Smooth muscle cell (in vitro differentiated cells): ENCODE measurements around the gene DHX57. TPM values are rescaled to one million over a fixed set of nuclear protein-coding genes. Genes with fewer than 3 reads are reported as not detected.

ENCODE experiments used
- DNase-seq: peaks from one replicate; lab custom pipeline; 2025; ENCODE audit not compliant: unreplicated experiment; lab: John Stamatoyannopoulos, UW
- H2AFZ ChIP-seq: fragments of 200-600 bp; sonication (generic); 2 replicates; pipeline ENCODE4 v1.6.0; 2016; ENCODE audit warnings: antibody characterized with exemption, low read depth, mild to moderate bottlenecking
- H3F3A ChIP-seq: fragments of 200-600 bp; sonication (generic); 2 replicates; pipeline ENCODE4 v1.6.0; 2017; ENCODE audit warnings: antibody characterized with exemption, low read depth
- H3K27ac ChIP-seq: fragments of 200-600 bp; sonication (generic); 2 replicates; pipeline ENCODE4 v1.5.1; 2016; ENCODE audit warnings: low read depth, mild to moderate bottlenecking
- H3K27me3 ChIP-seq: fragments of 200-600 bp; sonication (generic); 2 replicates; pipeline ENCODE4 v1.6.1; 2016; ENCODE audit warnings: low read depth, mild to moderate bottlenecking
- H3K36me3 ChIP-seq: fragments of 200-600 bp; sonication (generic); 2 replicates; pipeline ENCODE4 v1.5.1; 2016; ENCODE audit warnings: low read depth
- H3K4me1 ChIP-seq: fragments of 200-600 bp; sonication (generic); 2 replicates; pipeline ENCODE4 v1.5.1; 2016; ENCODE audit warnings: low read depth
- H3K4me2 ChIP-seq: fragments of 200-600 bp; sonication (generic); 2 replicates; pipeline ENCODE4 v1.6.0; 2016; ENCODE audit warnings: mild to moderate bottlenecking
- H3K4me3 ChIP-seq: fragments of 200-600 bp; sonication (generic); 2 replicates; pipeline ENCODE4 v1.5.1; 2016; ENCODE audit warnings: mild to moderate bottlenecking
- H3K79me2 ChIP-seq: fragments of 200-600 bp; sonication (generic); 2 replicates; pipeline ENCODE4 v1.6.0; 2016; ENCODE audit warnings: low read depth, mild to moderate bottlenecking
- H3K9ac ChIP-seq: fragments of 200-600 bp; sonication (generic); 2 replicates; pipeline ENCODE4 v1.6.0; 2016; ENCODE audit warnings: low read depth
- H3K9me3 ChIP-seq: fragments of 200-600 bp; sonication (generic); replicated peaks from 2 replicates; pipeline ENCODE4 v1.5.1; 2016; ENCODE audit warnings: low read depth
- H4K20me1 ChIP-seq: fragments of 200-600 bp; sonication (generic); 2 replicates; pipeline ENCODE4 v1.6.0; 2016; ENCODE audit warnings: low read depth
- CTCF ChIP-seq: fragments of 200-600 bp; sonication (generic); IDR thresholded peaks from 2 replicates; pipeline ENCODE4 v1.5.1; 2017; ENCODE audit warnings: borderline replicate concordance, mild to moderate bottlenecking, antibody characterized with exemption; ENCODE audit not compliant: insufficient read depth, poor library complexity, severe bottlenecking
- WGBS: methylation state at CpG from one replicate; pipeline ENCODE4 v1.1.7; 2016; ENCODE audit warnings: low lambda C conversion rate; 5-methylcytosine and 5-hydroxymethylcytosine counted together
- polyA plus RNA-seq: library from polyadenylated mRNA; unstranded; fragments of >200 nt; fragmentation: Nextera tagmentation; extraction: Ambion mirVana; gene quantifications from 2 replicates; pipeline ENCODE4 v1.2.1, GENCODE V29; 2016
- total RNA-seq: library from RNA; depleted of rRNA; stranded (reverse); fragments of >200 nt; gene quantifications from 2 replicates; pipeline ENCODE4 v1.2.3, GENCODE V29; 2014

The DHX57 gene
- total and polyA plus RNA-seq, 2 experiments from 2014 or later, result 10.8 to 16.8 TPM

GRCh38 chr2:38789691-38790090, 86.0 kb downstream of the DHX57 start:
- Histone ChIP-seq H3K4me3 (no peak overlapping the region), H3K4me1 (no peaks in the 10 kb centered on the region), H3K27ac (no peak overlapping the region), H3K79me2 (no peaks in the 10 kb centered on the region), H2AFZ (no peak overlapping the region), H3K4me2 (no peak overlapping the region), H3F3A (no peaks in the 10 kb centered on the region), H4K20me1 (no peaks in the 10 kb centered on the region), H3K36me3 (no peaks in the 10 kb centered on the region), H3K27me3 (no peaks in the 10 kb centered on the region), H3K9me3 (no peaks in the 10 kb centered on the region), H3K9ac (no peak overlapping the region)
- DNase-seq, result no peak
- TF ChIP-seq CTCF, result no peak
- WGBS, result 91% methylated on average over 14 of the region's 14 CpGs

GRCh38 chr2:38788306-38788705, 87.4 kb downstream of the DHX57 start:
- Histone ChIP-seq H3K4me1 (no peaks in the 10 kb centered on the region), H3K9ac (no peak overlapping the region), H3K79me2 (no peaks in the 10 kb centered on the region), H3K9me3 (no peaks in the 10 kb centered on the region), H2AFZ (no peak overlapping the region), H3K36me3 (no peaks in the 10 kb centered on the region), H3F3A (no peaks in the 10 kb centered on the region), H3K4me3 (no peak overlapping the region), H3K27me3 (no peaks in the 10 kb centered on the region), H3K4me2 (no peak overlapping the region), H4K20me1 (no peaks in the 10 kb centered on the region), H3K27ac (no peak overlapping the region)
- TF ChIP-seq CTCF, result no peak
- no peak for DNase-seq
- 97% methylated on average over 6 of the region's 6 CpGs for WGBS

GRCh38 chr2:38783586-38783985, 92.1 kb downstream of the DHX57 start:
- no peaks in the 10 kb centered on the region for H3K79me2 ChIP-seq
- no peaks in the 10 kb centered on the region for H4K20me1 ChIP-seq
- no peaks in the 10 kb centered on the region for H3F3A ChIP-seq
- H3K27me3 ChIP-seq, result no peaks in the 10 kb centered on the region
- no peaks in the 10 kb centered on the region for H3K36me3 ChIP-seq
- no peak for TF ChIP-seq CTCF
- no peak overlapping the region for H3K27ac ChIP-seq
- H3K4me3 ChIP-seq, result no peak overlapping the region
- DNase-seq, result no peak
- H3K9ac ChIP-seq, result no peak overlapping the region
- H3K4me1 ChIP-seq, result peaks cover 6% of the 10 kb centered on the region
- H3K9me3 ChIP-seq, result no peaks in the 10 kb centered on the region
- H3K4me2 ChIP-seq, result no peak overlapping the region
- H2AFZ ChIP-seq, result no peak overlapping the region

GRCh38 chr2:38778687-38779082, 97.0 kb downstream of the DHX57 start:
- WGBS, result 31% methylated on average over 8 of the region's 8 CpGs
- H3K27ac ChIP-seq, result peak overlapping the region; percentile 32
- no peaks in the 10 kb centered on the region for H3K79me2 ChIP-seq

More at GRCh38 chr2:38778687-38779082, 97.0 kb downstream of the DHX57 start:
- peak overlapping the region; percentile 87 for H3K4me2 ChIP-seq
- DNase-seq, result no peak
- no peaks in the 10 kb centered on the region for H3K27me3 ChIP-seq
- no peak for TF ChIP-seq CTCF
- no peaks in the 10 kb centered on the region for H3F3A ChIP-seq
- peak overlapping the region; percentile 36 for H3K9ac ChIP-seq
- H3K4me3 ChIP-seq, result peak overlapping the region; percentile 65
- H4K20me1 ChIP-seq, result no peaks in the 10 kb centered on the region
- H3K4me1 ChIP-seq, result peaks cover 6% of the 10 kb centered on the region
- no peaks in the 10 kb centered on the region for H3K9me3 ChIP-seq
- peak overlapping the region; percentile 96 for H2AFZ ChIP-seq
- no peaks in the 10 kb centered on the region for H3K36me3 ChIP-seq
